Embryonic facial prominence (tissue), 1 donor: Measurements from ENCODE around the gene DAD1.
"Not testable (repeated sequence)": the region's sequence is repeated elsewhere in the genome, so short reads cannot be mapped to it uniquely, and the experiment has no call there.

Source experiments
- DNase-seq: peaks from one replicate; pipeline ENCODE4 v3.0.0-alpha.2; 2016; ENCODE audit errors: extremely low spot score

The DAD1 gene

GRCh38 chr14:22589096-22589839 lies at the start of gene DAD1:
DAD1 (minus strand) TSS chr14:22589224; CDS start chr14:22589157, 67 bp downstream.
- DNase-seq = peak; percentile 99

- not testable (repeated sequence) for DNase-seq
Measured at GRCh38 chr14:22635980-22636379, 47.0 kb upstream of the DAD1 start.

GRCh38 chr14:22634233-22634900 lies 45.3 kb upstream of the DAD1 start:
- DNase-seq = no peak

GRCh38 chr14:22630486-22630885 lies 41.5 kb upstream of the DAD1 start:
- no peak for DNase-seq

- DNase-seq = no peak
Measured at GRCh38 chr14:22630066-22630465, 41.0 kb upstream of the DAD1 start.

GRCh38 chr14:22629361-22629760 lies 40.3 kb upstream of the DAD1 start:
- no peak for DNase-seq

- DNase-seq = no peak
Measured at GRCh38 chr14:22627506-22628263, 38.7 kb upstream of the DAD1 start.

GRCh38 chr14:22626590-22626989 lies 37.6 kb upstream of the DAD1 start:
- no peak for DNase-seq

GRCh38 chr14:22623047-22623446 lies 34.0 kb upstream of the DAD1 start:
- DNase-seq = no peak

- DNase-seq = no peak
Measured at GRCh38 chr14:22622255-22622654, 33.2 kb upstream of the DAD1 start.

- DNase-seq = not testable (repeated sequence)
Measured at GRCh38 chr14:22615765-22616164, 26.7 kb upstream of the DAD1 start.

GRCh38 chr14:22614240-22614799 lies 25.3 kb upstream of the DAD1 start:
- peak; percentile 41 for DNase-seq

GRCh38 chr14:22613736-22614239 lies 24.8 kb upstream of the DAD1 start:
- no peak for DNase-seq

- DNase-seq = no peak
Measured at GRCh38 chr14:22613106-22613695, 24.2 kb upstream of the DAD1 start.

GRCh38 chr14:22610931-22611330 lies 21.9 kb upstream of the DAD1 start:
- DNase-seq = no peak

GRCh38 chr14:22607291-22607690 lies 18.3 kb upstream of the DAD1 start:
- no peak for DNase-seq

- DNase-seq = no peak
Measured at GRCh38 chr14:22606380-22606779, 17.4 kb upstream of the DAD1 start.

- no peak for DNase-seq
Measured at GRCh38 chr14:22602862-22603261, 13.8 kb upstream of the DAD1 start.

- no peak for DNase-seq
Measured at GRCh38 chr14:22601996-22602395, 13.0 kb upstream of the DAD1 start.

GRCh38 chr14:22601456-22601855 lies 12.4 kb upstream of the DAD1 start:
- DNase-seq = no peak

GRCh38 chr14:22600027-22600426 lies 11.0 kb upstream of the DAD1 start:
- no peak for DNase-seq

- DNase-seq = no peak
Measured at GRCh38 chr14:22599349-22599748, 10.3 kb upstream of the DAD1 start.
